ENCODE measurements around the gene SLC6A6. TPM values are rescaled to one million over a fixed set of nuclear protein-coding genes. Genes with fewer than 3 reads are reported as not detected.

Gene SLC6A6
- total RNA-seq, 1 experiment from 2014 or later = 58.6 TPM

Other genes with a start within 250 kb of the SLC6A6 start
- 19.6 and 21.2 TPM in 2 replicates for gene XPC, start 224.0 kb upstream of the SLC6A6 start, total RNA-seq (2014; rRNA removed; shearing (Covaris generic))
- 40.7 and 42.8 TPM in 2 replicates for gene LSM3, start 223.8 kb upstream of the SLC6A6 start, total RNA-seq (2014; rRNA removed; shearing (Covaris generic))
- gene GRIP2, start 137.7 kb downstream of the SLC6A6 start, total RNA-seq (2014; rRNA removed; shearing (Covaris generic)) = under 0.01 TPM in 1 of 2 replicates, not detected in the other
- 10.8 TPM in 2 replicates for gene CCDC174, start 249.2 kb downstream of the SLC6A6 start, total RNA-seq (2014; rRNA removed; shearing (Covaris generic))